Activated CD4-positive, alpha-beta T cell treated with anti-CD3 and anti-CD28 coated beads, Interleukin-2, amount 50 U/mL, for 1 hour (primary cell): ENCODE data around the gene IFITM1.
"Not testable (repeated sequence)": the region's sequence is repeated elsewhere in the genome, so short reads cannot be mapped to it uniquely, and the experiment has no call there.

Experiments
- DNase-seq: peaks from one replicate; pipeline ENCODE4 v3.0.0-alpha.2; 2020

The IFITM1 gene

GRCh38 chr11:294780-295179 is 19.1 kb upstream of the IFITM1 start:
- no peak for DNase-seq

GRCh38 chr11:295351-296170 is 18.3 kb upstream of the IFITM1 start:
- DNase-seq, result no peak

GRCh38 chr11:296171-297050 is 17.4 kb upstream of the IFITM1 start:
- no peak for DNase-seq

GRCh38 chr11:297051-297585 is 16.7 kb upstream of the IFITM1 start:
- no peak for DNase-seq

- DNase-seq, result no peak
Observed at GRCh38 chr11:297586-298405, 16.0 kb upstream of the IFITM1 start.

- DNase-seq, result no peak
Observed at GRCh38 chr11:298406-299065, 15.3 kb upstream of the IFITM1 start.

- DNase-seq, result no peak
Observed at GRCh38 chr11:299081-299891, 14.6 kb upstream of the IFITM1 start, which contains the start of gene IFITM5. Gene IFITM5 (minus strand): TSS chr11:299526. CDS start chr11:299490, 36 bp downstream.

- no peak for DNase-seq
Observed at GRCh38 chr11:299951-300735, 13.7 kb upstream of the IFITM1 start.

- no peak for DNase-seq
Observed at GRCh38 chr11:303363-303762, 10.5 kb upstream of the IFITM1 start.

GRCh38 chr11:304061-304506 is 9.8 kb upstream of the IFITM1 start:
- no peak for DNase-seq

GRCh38 chr11:304915-305843 is 8.7 kb upstream of the IFITM1 start:
- peak; percentile 63 for DNase-seq

- no peak for DNase-seq
Observed at GRCh38 chr11:305844-306211, 8.0 kb upstream of the IFITM1 start.

GRCh38 chr11:306645-307371 is 7.0 kb upstream of the IFITM1 start:
- no peak for DNase-seq

- DNase-seq, result peak; percentile 54
Observed at GRCh38 chr11:307766-308708, 5.8 kb upstream of the IFITM1 start, which contains the start of gene IFITM2. Gene IFITM2 (plus strand): TSS chr11:307816. CDS start chr11:308193, 377 bp downstream.

- DNase-seq, result not testable (repeated sequence)
Observed at GRCh38 chr11:308740-309665, 4.8 kb upstream of the IFITM1 start.
